Tibial nerve (tissue), 4 donors: Measurements from ENCODE around the gene MRPS33. TPM values are rescaled to one million over a fixed set of nuclear protein-coding genes. Genes with fewer than 3 reads are reported as not detected.

Experiments
- DNase-seq, 2 donors: peaks; one replicate each; pipeline ENCODE4 v3.0.0-alpha.2; 2019; ENCODE audit warnings: low spot score in 2 of 2
- H3K27ac ChIP-seq, 4 donors: fragments of 200-600 bp; sonication (generic) in 3 of 4; one replicate each; pipeline ENCODE4 v1.5.1; 2017 to 2019; ENCODE audit warnings: mild to moderate bottlenecking in 1 of 4
- H3K27me3 ChIP-seq, 2 donors: fragments of 200-600 bp; sonication (generic) in 1 of 2; one replicate each; pipeline versions ENCODE4 v1.5.1 to v1.6.0; 2017 to 2019
- H3K36me3 ChIP-seq, 3 donors: fragments of 200-600 bp; sonication (generic); one replicate each; pipeline ENCODE4 v1.5.1; 2018 to 2019
- H3K4me1 ChIP-seq, 4 donors: fragments of 200-600 bp; sonication (generic) in 3 of 4; one replicate each; pipeline ENCODE4 v1.5.1; 2017 to 2019
- H3K4me3 ChIP-seq, 4 donors: fragments of 200-600 bp; sonication (generic) in 3 of 4; one replicate each; pipeline ENCODE4 v1.5.1; 2017 to 2019; ENCODE audit warnings: mild to moderate bottlenecking in 1 of 4, moderate library complexity in 1 of 4
- H3K9me3 ChIP-seq, 4 donors: fragments of 200-600 bp; sonication (generic) in 3 of 4; one replicate each; pipeline ENCODE4 v1.5.1; 2017 to 2019
- CTCF ChIP-seq, 5 experiments: fragments of 200-600 bp in 3 of 5; fragments of 450-650 bp in 2 of 5; sonication (generic) in 3 of 5; IDR thresholded peaks; one replicate each; pipeline ENCODE4 v1.5.1; 2016 to 2019; ENCODE audit warnings: antibody characterized with exemption in 5 of 5, mild to moderate bottlenecking in 3 of 5, moderate library complexity in 2 of 5
- EP300 ChIP-seq, 2 donors: sonication (generic); formaldehyde crosslinking; IDR thresholded peaks; one replicate each; pipeline ENCODE4 v1.6.1; 2017; ENCODE audit warnings: antibody characterized with exemption in 2 of 2, mild to moderate bottlenecking in 1 of 2
- POLR2A ChIP-seq, 2 donors: fragments of 450-650 bp; IDR thresholded peaks; one replicate each; pipeline ENCODE4 v1.6.1; 2017; ENCODE audit warnings: antibody characterized with exemption in 2 of 2, mild to moderate bottlenecking in 2 of 2, moderate library complexity in 2 of 2
- WGBS, 2 donors: methylation state at CpG; one replicate each; pipeline ENCODE4 v1.1.5; 2018; 5-methylcytosine and 5-hydroxymethylcytosine counted together
- total RNA-seq, 4 donors: library from RNA; depleted of rRNA; stranded (reverse); fragments of >200 nt; gene quantifications; one replicate each; pipeline ENCODE4 v1.1.0, GENCODE V29; 2016

MRPS33 gene
- total RNA-seq, 4 donors from 2014 or later, result 4.2 to 21.8 (median 16.0) TPM

- no peaks in the 10 kb centered on the region for H3K36me3 ChIP-seq
- H3K27ac ChIP-seq, result no peak overlapping the region
- WGBS, 2 donors, result 86% methylated on average over 3 of the region's 3 CpGs
- no peak for DNase-seq
- no peaks in the 10 kb centered on the region for H3K27me3 ChIP-seq
- TF ChIP-seq POLR2A (IDR thresholded peaks at IDR 0.05), result no peak
- no peak for TF ChIP-seq EP300 (IDR thresholded peaks at IDR 0.05)
- no peak for TF ChIP-seq CTCF (IDR thresholded peaks at IDR 0.05)
- H3K9me3 ChIP-seq, result peaks cover 0 to 32% (median 2%) of the 10 kb centered on the region in 4 donors
- no peak overlapping the region for H3K4me3 ChIP-seq
- H3K4me1 ChIP-seq, result no peaks in the 10 kb centered on the region
Measured at GRCh38 chr7:141028767-141029166, 14.0 kb upstream of the MRPS33 start.

- no peaks in the 10 kb centered on the region for H3K36me3 ChIP-seq
- 50 to 60% methylated on average over 3 of the region's 3 CpGs for WGBS, 2 donors
- DNase-seq, result no peak
- no peak overlapping the region for H3K27ac ChIP-seq
- no peak for TF ChIP-seq CTCF (IDR thresholded peaks at IDR 0.05)
- TF ChIP-seq POLR2A (IDR thresholded peaks at IDR 0.05), result no peak
- TF ChIP-seq EP300 (IDR thresholded peaks at IDR 0.05), result no peak
- no peak overlapping the region for H3K4me3 ChIP-seq
- peaks cover 0 to 32% (median 2%) of the 10 kb centered on the region in 4 donors for H3K9me3 ChIP-seq
- H3K27me3 ChIP-seq, result no peaks in the 10 kb centered on the region
- H3K4me1 ChIP-seq, result no peaks in the 10 kb centered on the region
Measured at GRCh38 chr7:141027043-141027442, 12.3 kb upstream of the MRPS33 start.

- no peak for DNase-seq
- H3K27me3 ChIP-seq, result peaks cover 0 to 5% of the 10 kb centered on the region in 2 donors
- H3K36me3 ChIP-seq, result no peaks in the 10 kb centered on the region
- no peak overlapping the region for H3K27ac ChIP-seq
- H3K4me3 ChIP-seq, result no peak overlapping the region
- no peaks in the 10 kb centered on the region for H3K4me1 ChIP-seq
- WGBS, 2 donors, result 84 to 90% methylated on average over 1 of the region's 1 CpG
- H3K9me3 ChIP-seq, result peaks cover 0 to 32% (median 2%) of the 10 kb centered on the region in 4 donors
- TF ChIP-seq EP300 (IDR thresholded peaks at IDR 0.05), result no peak
- TF ChIP-seq CTCF (IDR thresholded peaks at IDR 0.05), result no peak
- no peak for TF ChIP-seq POLR2A (IDR thresholded peaks at IDR 0.05)
Measured at GRCh38 chr7:141024668-141025067, 9.9 kb upstream of the MRPS33 start.

- DNase-seq, result no peak
- no peaks in the 10 kb centered on the region for H3K4me1 ChIP-seq
- WGBS, 2 donors, result 66 to 67% methylated on average over 1 of the region's 1 CpG
Measured at GRCh38 chr7:141023295-141023694, 8.5 kb upstream of the MRPS33 start.

GRCh38 chr7:141017555-141017954 lies 2.8 kb upstream of the MRPS33 start:
- Histone ChIP-seq H3K36me3 (no peaks in the 10 kb centered on the region), H3K27ac (no peak overlapping the region), H3K9me3 (peaks cover 0 to 9% (median 0%) of the 10 kb centered on the region in 4 donors), H3K27me3 (peaks cover 0 to 10% of the 10 kb centered on the region in 2 donors), H3K4me1 (peaks cover 0 to 20% (median 3%) of the 10 kb centered on the region in 4 donors), H3K4me3 (no peak overlapping the region)
- TF ChIP-seq CTCF (IDR thresholded peaks at IDR 0.05), result no peak
- TF ChIP-seq EP300 (IDR thresholded peaks at IDR 0.05), result no peak
- TF ChIP-seq POLR2A (IDR thresholded peaks at IDR 0.05), result no peak
- DNase-seq, result no peak
- 91 to 93% methylated on average over 3 of the region's 3 CpGs for WGBS, 2 donors

More at GRCh38 chr7:141023295-141023694, 8.5 kb upstream of the MRPS33 start:
- Histone ChIP-seq H3K9me3 (peaks cover 0 to 29% (median 2%) of the 10 kb centered on the region in 4 donors), H3K27ac (no peak overlapping the region), H3K36me3 (no peaks in the 10 kb centered on the region), H3K27me3 (peaks cover 0 to 10% of the 10 kb centered on the region in 2 donors), H3K4me3 (no peak overlapping the region)
- TF ChIP-seq CTCF (IDR thresholded peaks at IDR 0.05) (no peak), EP300 (IDR thresholded peaks at IDR 0.05) (no peak), POLR2A (IDR thresholded peaks at IDR 0.05) (no peak)
